ENCODE measurements around the gene PRR5L. TPM values are rescaled to one million over a fixed set of nuclear protein-coding genes. Genes with fewer than 3 reads are reported as not detected.
"Not testable (repeated sequence)": the region's sequence is repeated elsewhere in the genome, so short reads cannot be mapped to it uniquely, and the experiment has no call there.

Gene PRR5L
- total and polyA plus RNA-seq, 9 donors: 6.7 to 10.4 (median 7.1) TPM

- peaks cover 9% of the 10 kb centered on the region for H3K4me1 ChIP-seq (ENCODE audit: control insufficient read depth, insufficient read depth, low read length)
- H3K27me3 ChIP-seq (ENCODE audit: control insufficient read depth, insufficient read depth, low read length): no peaks in the 10 kb centered on the region
- H3K4me3 ChIP-seq (ENCODE audit: low read length): peak overlapping the region; percentile 91
- WGBS (ENCODE audit: insufficient coverage): no CpG with 5 or more reads among the region's 3 CpGs
- no peaks in the 10 kb centered on the region for H3K36me3 ChIP-seq (ENCODE audit: control insufficient read depth, insufficient read depth, low read length)
- peaks cover 3% of the 10 kb centered on the region for H3K9me3 ChIP-seq (replicated peaks; ENCODE audit: control insufficient read depth, low read depth, low read length)
- H3K27ac ChIP-seq (ENCODE audit: low read length): peak overlapping the region; percentile 95
- DNase-seq: no peak
Measured at GRCh38 chr11:36508743-36509142, 212.7 kb downstream of the PRR5L start.

GRCh38 chr11:36509201-36509639, 213.1 kb downstream of the PRR5L start:
- Histone ChIP-seq H3K9me3 (replicated peaks; ENCODE audit: control insufficient read depth, low read depth, low read length) (peaks cover 7% of the 10 kb centered on the region), H3K36me3 (ENCODE audit: control insufficient read depth, insufficient read depth, low read length) (no peaks in the 10 kb centered on the region), H3K4me3 (ENCODE audit: low read length) (peak overlapping the region; percentile 91), H3K4me1 (ENCODE audit: control insufficient read depth, insufficient read depth, low read length) (peaks cover 9% of the 10 kb centered on the region), H3K27me3 (ENCODE audit: control insufficient read depth, insufficient read depth, low read length) (no peaks in the 10 kb centered on the region), H3K27ac (ENCODE audit: low read length) (peak overlapping the region; percentile 95)
- DNase-seq: peak; percentile 76
- WGBS (ENCODE audit: insufficient coverage): 0% methylated on average over 10 of the region's 15 CpGs

GRCh38 chr11:36509694-36510593, 213.9 kb downstream of the PRR5L start, which contains the start of gene TRAF6:
Gene TRAF6, minus strand, starts transcription at chr11:36510272. Its CDS starts 8,757 bp downstream, at chr11:36501515.
- Histone ChIP-seq H3K27ac (ENCODE audit: low read length) (peak within 1 kb of the TSS; percentile 95), H3K36me3 (ENCODE audit: control insufficient read depth, insufficient read depth, low read length) (no peaks in the 10 kb centered on the region), H3K4me3 (ENCODE audit: low read length) (peak within 1 kb of the TSS; percentile 91), H3K4me1 (ENCODE audit: control insufficient read depth, insufficient read depth, low read length) (peaks cover 9% of the 10 kb centered on the region), H3K9me3 (replicated peaks; ENCODE audit: control insufficient read depth, low read depth, low read length) (peaks cover 7% of the 10 kb centered on the region), H3K27me3 (ENCODE audit: control insufficient read depth, insufficient read depth, low read length) (no peaks in the 10 kb centered on the region)
- under 1% methylated on average over 76 of the region's 81 CpGs for WGBS (ENCODE audit: insufficient coverage)
- peak; percentile 94 for DNase-seq

- peak overlapping the region; percentile 79 for H3K27ac ChIP-seq (ENCODE audit: low read length)
- H3K9me3 ChIP-seq (replicated peaks; ENCODE audit: control insufficient read depth, low read depth, low read length): peaks cover 7% of the 10 kb centered on the region
- no peaks in the 10 kb centered on the region for H3K27me3 ChIP-seq (ENCODE audit: control insufficient read depth, insufficient read depth, low read length)
- DNase-seq: peak; percentile 27
- WGBS (ENCODE audit: insufficient coverage): 0% methylated on average over 7 of the region's 8 CpGs
- H3K4me3 ChIP-seq (ENCODE audit: low read length): peak overlapping the region; percentile 91
- H3K4me1 ChIP-seq (ENCODE audit: control insufficient read depth, insufficient read depth, low read length): peaks cover 9% of the 10 kb centered on the region
- no peaks in the 10 kb centered on the region for H3K36me3 ChIP-seq (ENCODE audit: control insufficient read depth, insufficient read depth, low read length)
Measured at GRCh38 chr11:36510594-36510942, 214.5 kb downstream of the PRR5L start.

GRCh38 chr11:36511062-36511461, 215.0 kb downstream of the PRR5L start:
- H3K27ac ChIP-seq (ENCODE audit: low read length); H3K9me3 ChIP-seq (replicated peaks; ENCODE audit: control insufficient read depth, low read depth, low read length); H3K4me3 ChIP-seq (ENCODE audit: low read length); H3K27me3 ChIP-seq (ENCODE audit: control insufficient read depth, insufficient read depth, low read length); H3K4me1 ChIP-seq (ENCODE audit: control insufficient read depth, insufficient read depth, low read length); DNase-seq; H3K36me3 ChIP-seq (ENCODE audit: control insufficient read depth, insufficient read depth, low read length): not testable (repeated sequence)
- no CpG with 5 or more reads among the region's 2 CpGs for WGBS (ENCODE audit: insufficient coverage)

GRCh38 chr11:36512016-36512415, 215.9 kb downstream of the PRR5L start:
- Histone ChIP-seq H3K27me3 (ENCODE audit: control insufficient read depth, insufficient read depth, low read length) (no peaks in the 10 kb centered on the region), H3K4me3 (ENCODE audit: low read length) (no peak overlapping the region), H3K36me3 (ENCODE audit: control insufficient read depth, insufficient read depth, low read length) (no peaks in the 10 kb centered on the region), H3K27ac (ENCODE audit: low read length) (no peak overlapping the region), H3K4me1 (ENCODE audit: control insufficient read depth, insufficient read depth, low read length) (peaks cover 9% of the 10 kb centered on the region), H3K9me3 (replicated peaks; ENCODE audit: control insufficient read depth, low read depth, low read length) (peaks cover 7% of the 10 kb centered on the region)
- DNase-seq: no peak
- 54% methylated on average over 2 of the region's 5 CpGs for WGBS (ENCODE audit: insufficient coverage)

GRCh38 chr11:36513965-36514364, 217.9 kb downstream of the PRR5L start:
- DNase-seq: no peak
- Histone ChIP-seq H3K4me1 (ENCODE audit: control insufficient read depth, insufficient read depth, low read length) (peaks cover 7% of the 10 kb centered on the region), H3K27ac (ENCODE audit: low read length) (no peak overlapping the region), H3K9me3 (replicated peaks; ENCODE audit: control insufficient read depth, low read depth, low read length) (peaks cover 7% of the 10 kb centered on the region), H3K36me3 (ENCODE audit: control insufficient read depth, insufficient read depth, low read length) (no peaks in the 10 kb centered on the region), H3K4me3 (ENCODE audit: low read length) (no peak overlapping the region), H3K27me3 (ENCODE audit: control insufficient read depth, insufficient read depth, low read length) (no peaks in the 10 kb centered on the region)
- WGBS (ENCODE audit: insufficient coverage): no CpG with 5 or more reads among the region's 2 CpGs

Other genes with a start within 250 kb of the PRR5L start
- 70.2 TPM for gene COMMD9, start 6.9 kb upstream of the PRR5L start, total RNA-seq
- 10 to 100 TPM; 46.4 to 59.5 (median 53.8) TPM for gene COMMD9, start 6.9 kb upstream of the PRR5L start, polyA plus RNA-seq (ENCODE audit: insufficient read depth in 1 of 8, insufficient read length in 8 of 8, low replicate concordance in 1 of 8)
- 14.9 TPM for gene TRAF6, start 214.0 kb downstream of the PRR5L start, total RNA-seq
- gene TRAF6, start 214.0 kb downstream of the PRR5L start, polyA plus RNA-seq (ENCODE audit: insufficient read depth in 1 of 8, insufficient read length in 8 of 8, low replicate concordance in 1 of 8): 10 to 100 TPM; 13.4 to 19.8 (median 16.7) TPM

All from muscle of leg (tissue), 11 donors.